K562 (cell line): ENCODE measurements around the gene TMEM260.

Experiments used
- ARNT ChIP-seq, 2 experiments: fragments of 450-650 bp; IDR thresholded peaks; 2 replicates each; pipeline ENCODE4 v1.6.1; 2016; ENCODE audit warnings: mild to moderate bottlenecking in 1 of 2
- ATF3 ChIP-seq, 2 experiments: fragments of 450-650 bp in 1 of 2; sonication (generic) in 1 of 2; formaldehyde crosslinking in 1 of 2; IDR thresholded peaks in 1 of 2; conservative IDR thresholded peaks in 1 of 2; 2 replicates each; pipeline versions ENCODE4 v1.6.1 to v1.8.1; 2016 to 2023; ENCODE audit warnings: mild to moderate bottlenecking in 2 of 2, moderate library complexity in 2 of 2, inconsistent platforms in 1 of 2, missing genetic modification reagents in 1 of 2
- CTCF ChIP-seq, 3 experiments: IDR thresholded peaks in 2 of 3; conservative IDR thresholded peaks in 1 of 3; 2 replicates each; pipeline ENCODE4 v1.5.1; 2011 to 2012; ENCODE audit warnings: low read length in 3 of 3, mild to moderate bottlenecking in 3 of 3, control low read depth in 2 of 3, improper control_type of control experiment in 1 of 3, inconsistent platforms in 1 of 3, low read depth in 1 of 3, mixed read lengths in 1 of 3, moderate library complexity in 1 of 3; ENCODE audit not compliant: insufficient read depth in 2 of 3
- ETV6 ChIP-seq, 3 experiments: fragments of 150-350 bp in 1 of 3; sonication (generic) in 1 of 3; formaldehyde crosslinking in 1 of 3; IDR thresholded peaks; 2 replicates each; pipeline versions ENCODE4 v1.6.1 to v1.8.0; 2014 to 2022; ENCODE audit warnings: borderline replicate concordance in 2 of 3, low read depth in 2 of 3, antibody characterized with exemption in 1 of 3, low read length in 1 of 3, mild to moderate bottlenecking in 1 of 3, missing genetic modification reagents in 1 of 3
- EZH2 ChIP-seq: IDR thresholded peaks from 2 replicates; pipeline ENCODE4 v1.6.1; 2012; ENCODE audit warnings: low read depth, mild to moderate bottlenecking, inconsistent platforms, low read length, borderline replicate concordance
- KLF16 ChIP-seq: IDR thresholded peaks from 2 replicates; pipeline ENCODE4 v1.6.1; 2016; ENCODE audit warnings: antibody characterized with exemption
- MAX ChIP-seq: sonication (generic); formaldehyde crosslinking; IDR thresholded peaks from 2 replicates; pipeline ENCODE4 v1.9.0; 2022; ENCODE audit warnings: mild to moderate bottlenecking, missing genetic modification reagents
- MXI1 ChIP-seq: IDR thresholded peaks from 2 replicates; pipeline ENCODE4 v1.6.1; 2011; ENCODE audit warnings: low read depth, mild to moderate bottlenecking, improper control_type of control experiment, low read length
- POLR2AphosphoS5 ChIP-seq: IDR thresholded peaks from 2 replicates; pipeline ENCODE4 v1.6.1; 2011; ENCODE audit warnings: mild to moderate bottlenecking, low read depth, low read length, moderate library complexity; ENCODE audit not compliant: control insufficient read depth, insufficient read depth
- SAFB ChIP-seq: fragments of 200-400 bp; formaldehyde crosslinking; IDR thresholded peaks from 2 replicates; pipeline ENCODE4 v1.6.1; 2017; ENCODE audit warnings: low read depth, low read length, borderline replicate concordance
- TRIM25 ChIP-seq: fragments of 450-650 bp; IDR thresholded peaks from 2 replicates; pipeline ENCODE4 v1.7.0; 2016; ENCODE audit warnings: borderline replicate concordance
- ZNF174 ChIP-seq: fragments of 250-450 bp; sonication (Bioruptor Pico); IDR thresholded peaks from 2 replicates; pipeline ENCODE4 v1.4.0; 2020; ENCODE audit warnings: mild to moderate bottlenecking
- ZNF589 ChIP-seq: fragments of 200-800 bp; sonication (Bioruptor generic); IDR thresholded peaks from 2 replicates; pipeline ENCODE4 v1.6.1; 2016; ENCODE audit warnings: low read depth, missing genetic modification characterization, missing compliant biosample characterization
- ZSCAN29 ChIP-seq: fragments of 450-650 bp; IDR thresholded peaks from 2 replicates; pipeline ENCODE4 v1.6.1; 2017

GRCh38 chr14:56686416-56686815 is 106.8 kb downstream of the TMEM260 start:
- no peak for TF ChIP-seq ATF3 (IDR thresholded peaks at IDR 0.05)
- TF ChIP-seq ATF3 (CRISPR knock-in tag; conservative IDR thresholded peaks at IDR 0.05): no peak
- no peak for TF ChIP-seq SAFB
- TF ChIP-seq EZH2: no peak
- no peak for TF ChIP-seq POLR2AphosphoS5
- no peak for TF ChIP-seq TRIM25
- TF ChIP-seq MXI1: no peak
- TF ChIP-seq CTCF (IDR thresholded peaks at IDR 0.05 in 2 of 3, conservative IDR thresholded peaks at IDR 0.05 in 1 of 3; ENCODE audit: insufficient read depth in 2 of 3, low read depth in 1 of 3, low read length in 3 of 3): no peak
- no peak for TF ChIP-seq ETV6 (IDR thresholded peaks at IDR 0.05; ENCODE audit: borderline replicate concordance in 1 of 2, low read depth in 2 of 2, low read length in 1 of 2)
- TF ChIP-seq ETV6 (CRISPR knock-in tag; IDR thresholded peaks at IDR 0.05; ENCODE audit: borderline replicate concordance): no peak
- no peak for TF ChIP-seq ZNF174
- TF ChIP-seq MAX (CRISPR knock-in tag): no peak
- no peak for TF ChIP-seq ZNF589 (CRISPR knock-in tag)
- TF ChIP-seq KLF16: no peak
- TF ChIP-seq ZSCAN29: no peak
- TF ChIP-seq ARNT (IDR thresholded peaks at IDR 0.05): no peak
